Left ventricle myocardium inferior (tissue), 1 donor: Measurements from ENCODE around the gene BCL2. TPM values are rescaled to one million over a fixed set of nuclear protein-coding genes. Genes with fewer than 3 reads are reported as not detected.

Experiments
- DNase-seq: peaks from one replicate; pipeline ENCODE4 v3.0.0-alpha.2; 2020
- H3K27ac ChIP-seq: fragments of 200-600 bp; replicated peaks from 2 replicates; pipeline ENCODE4 v1.8.0; 2021
- H3K27me3 ChIP-seq: fragments of 200-600 bp; 2 replicates; pipeline ENCODE4 v1.8.0; 2021; ENCODE audit warnings: low read depth
- H3K36me3 ChIP-seq: fragments of 200-600 bp; 2 replicates; pipeline ENCODE4 v1.8.0; 2021
- H3K4me1 ChIP-seq: fragments of 200-600 bp; 2 replicates; pipeline ENCODE4 v1.8.0; 2021
- H3K4me3 ChIP-seq: fragments of 200-600 bp; 2 replicates; pipeline ENCODE4 v1.8.0; 2021; ENCODE audit warnings: mild to moderate bottlenecking, moderate library complexity
- H3K9me3 ChIP-seq: fragments of 200-600 bp; replicated peaks from 2 replicates; pipeline ENCODE4 v1.8.0; 2021
- CTCF ChIP-seq: fragments of 200-600 bp; IDR thresholded peaks from 2 replicates; pipeline ENCODE4 v1.8.0; 2021; ENCODE audit warnings: antibody characterized with exemption, mild to moderate bottlenecking, borderline replicate concordance
- intact Hi-C: fragments of 100-400 bp; cut with micrococcal nuclease; formaldehyde crosslinking; loops from one replicate; pipeline ENCODE4 v1.11.0; 2022
- long read RNA-seq: library from polyadenylated mRNA; unstranded; transcript quantifications from one replicate; pipeline ENCODE4 v2.0.0, GENCODE V29; 2021
- total RNA-seq: library from RNA; stranded (reverse); fragmentation: NEBNext Ultra II Directional; extraction: Animal tissue kit (Norgen Biotek cat#: 25700); gene quantifications from one replicate; pipeline ENCODE4 v1.2.1, GENCODE V29; 2021
- donor health status: DM: no; HTN: yes; CAD: no; lungs with severe emphysema.

The BCL2 gene
- total RNA-seq, result 7.3 TPM
- long read RNA-seq, full-length matches to known transcripts, result 2 of 4 reads
- long read RNA-seq, partial matches to known transcripts, result 0 of 4 reads
- long read RNA-seq, other reads (novel, unspliced or antisense), result 2 of 4 reads

GRCh38 chr18:63319383-63320122 is at the start of gene BCL2:
Gene BCL2 (minus strand): TSS chr18:63319769.
- intact Hi-C loops, result loop anchor here (5.0 to 10.0 kb wide), 2 partner anchors 187 to 305 kb away; no protein-coding TSS in a partner anchor
- no peaks in the 10 kb centered on the region for H3K27me3 ChIP-seq
- H3K4me1 ChIP-seq, result peaks cover 53% of the 10 kb centered on the region
- no peaks in the 10 kb centered on the region for H3K9me3 ChIP-seq
- H3K4me3 ChIP-seq, result peak within 1 kb of the TSS; percentile 73
- H3K36me3 ChIP-seq, result no peaks in the 10 kb centered on the region
- peak within 1 kb of the TSS; percentile 85 for H3K27ac ChIP-seq
- TF ChIP-seq CTCF, result no peak
- peak; percentile 31 for DNase-seq

GRCh38 chr18:63368611-63369010 is 49.0 kb upstream of the BCL2 start:
- intact Hi-C loops, result loop anchor here (10.0 kb wide), 1 partner anchor 66 kb away; no protein-coding TSS in a partner anchor
- H3K4me3 ChIP-seq, result peak overlapping the region; percentile 97

GRCh38 chr18:63367053-63367953 is 47.7 kb upstream of the BCL2 start, which contains the start of gene KDSR:
Gene KDSR (minus strand): TSS chr18:63367206. CDS start chr18:63367118, 88 bp downstream.
- Histone ChIP-seq H3K4me1 (peaks cover 45% of the 10 kb centered on the region), H3K9me3 (no peaks in the 10 kb centered on the region), H3K36me3 (peaks cover 7% of the 10 kb centered on the region), H3K4me3 (peak within 1 kb of the TSS; percentile 97), H3K27ac (peak within 1 kb of the TSS; percentile 98), H3K27me3 (no peaks in the 10 kb centered on the region)
- intact Hi-C loops, result loop anchor here (10.0 kb wide), 1 partner anchor 67 kb away; no protein-coding TSS in a partner anchor
- peak; percentile 96 for DNase-seq
- no peak for TF ChIP-seq CTCF

More at GRCh38 chr18:63368611-63369010, 49.0 kb upstream of the BCL2 start:
- Histone ChIP-seq H3K9me3 (peaks cover 6% of the 10 kb centered on the region), H3K27ac (no peak overlapping the region), H3K36me3 (peaks cover 5% of the 10 kb centered on the region), H3K27me3 (no peaks in the 10 kb centered on the region), H3K4me1 (peaks cover 45% of the 10 kb centered on the region)
- no peak for DNase-seq
- TF ChIP-seq CTCF, result no peak

GRCh38 chr18:63366213-63367052 is 46.9 kb upstream of the BCL2 start:
- no peaks in the 10 kb centered on the region for H3K27me3 ChIP-seq
- peaks cover 16% of the 10 kb centered on the region for H3K36me3 ChIP-seq
- DNase-seq, result peak; percentile 21
- intact Hi-C loops, result loop anchor here (10.0 kb wide), 1 partner anchor 68 kb away; no protein-coding TSS in a partner anchor
- H3K4me3 ChIP-seq, result peak overlapping the region; percentile 97
- H3K4me1 ChIP-seq, result peaks cover 45% of the 10 kb centered on the region
- H3K9me3 ChIP-seq, result no peaks in the 10 kb centered on the region
- peak overlapping the region; percentile 98 for H3K27ac ChIP-seq
- no peak for TF ChIP-seq CTCF

GRCh38 chr18:63365876-63366212 is 46.3 kb upstream of the BCL2 start:
- intact Hi-C loops, result loop anchor here (10.0 kb wide), 1 partner anchor 69 kb away; no protein-coding TSS in a partner anchor
- no peak for DNase-seq

More at GRCh38 chr18:63365876-63366212, 46.3 kb upstream of the BCL2 start:
- H3K27ac ChIP-seq, result peak overlapping the region; percentile 98
- peaks cover 45% of the 10 kb centered on the region for H3K4me1 ChIP-seq
- H3K36me3 ChIP-seq, result peaks cover 20% of the 10 kb centered on the region
- H3K4me3 ChIP-seq, result peak overlapping the region; percentile 97
- no peaks in the 10 kb centered on the region for H3K27me3 ChIP-seq
- H3K9me3 ChIP-seq, result no peaks in the 10 kb centered on the region
- no peak for TF ChIP-seq CTCF
